GM19351 (cell line): Measurements from ENCODE around the gene CLEC2L.

Experiments used
- ATAC-seq: cut with Tn5 transposase; IDR thresholded peaks from one replicate; pipeline ENCODE4 v1.9.1; 2021; ENCODE audit warnings: mild to moderate bottlenecking, moderate library complexity; ENCODE audit not compliant: unreplicated experiment

The CLEC2L gene

DNA sequence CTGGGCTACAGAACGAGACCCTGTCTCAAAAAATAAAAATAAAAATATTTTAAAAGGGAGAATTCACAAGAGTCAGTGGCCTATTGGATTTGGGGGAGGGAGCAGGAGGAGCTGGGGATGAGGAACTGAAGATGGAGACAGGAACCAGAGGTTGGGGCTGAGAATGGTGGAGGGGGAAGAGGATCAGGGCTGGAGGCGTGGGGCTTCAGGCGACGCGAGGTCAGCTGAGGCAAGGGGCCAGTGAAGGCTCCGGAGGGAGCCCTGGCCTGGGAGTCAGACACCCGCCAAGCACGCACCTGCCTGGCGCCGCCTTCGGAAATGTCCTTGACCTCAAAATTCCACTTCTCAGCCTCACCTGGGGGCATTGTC, 671 bp upstream of the CLEC2L start:
- ATAC-seq: no peak

DNA sequence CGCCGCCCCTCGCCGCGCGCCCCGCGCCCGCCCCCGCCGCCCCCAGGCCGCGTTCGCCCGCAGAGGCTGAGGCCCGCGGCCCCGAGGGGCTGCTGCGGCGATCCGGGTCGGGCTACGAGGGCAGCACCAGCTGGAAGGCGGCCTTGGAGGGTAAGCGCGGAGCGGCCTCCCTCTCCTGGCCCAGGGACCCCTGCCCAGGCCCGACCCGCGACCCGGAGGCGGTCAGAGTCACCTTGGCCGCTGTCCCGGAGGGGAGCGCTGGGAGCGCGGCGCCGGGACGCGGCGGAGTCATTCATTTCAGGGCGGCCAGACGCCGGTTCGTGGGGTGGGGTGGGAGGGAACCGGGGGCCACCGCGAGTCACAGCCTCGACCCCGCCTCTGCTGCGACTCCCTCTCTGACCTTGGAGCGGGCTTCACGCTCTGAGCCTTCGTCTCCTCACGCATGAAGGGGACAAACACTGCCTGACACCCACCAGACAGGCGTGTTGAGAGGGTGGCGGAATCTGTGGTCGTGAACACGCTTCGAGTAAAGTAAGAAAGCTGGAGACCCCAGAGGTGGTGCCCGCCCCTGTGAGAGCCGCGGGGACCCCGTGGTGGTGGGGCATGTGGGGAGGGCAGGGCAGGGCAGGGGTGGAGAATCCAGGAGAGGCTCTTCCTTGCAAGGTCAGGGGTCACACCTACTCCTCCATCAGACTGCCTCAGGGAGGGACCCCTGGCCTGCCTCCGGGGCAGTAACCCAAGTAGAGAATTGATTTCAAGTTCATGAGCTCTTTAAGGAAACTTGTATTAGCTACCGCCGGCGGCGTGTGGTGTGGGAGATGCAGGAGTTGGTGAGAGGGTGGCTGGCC, 707 bp downstream of the CLEC2L start:
- no peak for ATAC-seq

DNA sequence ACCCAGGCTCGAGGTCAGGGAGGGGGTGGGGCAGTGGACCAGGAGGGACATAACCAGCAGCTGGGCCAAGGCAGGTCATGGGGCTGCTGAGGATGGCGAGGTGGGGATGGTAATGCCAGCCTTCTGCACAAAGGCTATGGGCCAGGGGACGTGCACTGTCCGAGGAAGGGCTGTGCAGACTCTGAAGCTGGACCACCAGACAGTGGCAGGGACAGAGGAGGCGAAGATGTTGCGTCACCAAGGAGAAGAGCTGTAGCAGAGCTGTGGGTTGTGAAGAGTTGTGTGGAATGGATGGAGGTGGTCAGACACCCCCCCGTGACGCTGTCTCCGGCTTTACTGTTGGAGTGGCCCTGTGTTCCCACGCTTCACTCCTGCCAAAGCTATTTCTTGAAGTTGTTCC, 1.8 kb downstream of the CLEC2L start:
- ATAC-seq: no peak

DNA sequence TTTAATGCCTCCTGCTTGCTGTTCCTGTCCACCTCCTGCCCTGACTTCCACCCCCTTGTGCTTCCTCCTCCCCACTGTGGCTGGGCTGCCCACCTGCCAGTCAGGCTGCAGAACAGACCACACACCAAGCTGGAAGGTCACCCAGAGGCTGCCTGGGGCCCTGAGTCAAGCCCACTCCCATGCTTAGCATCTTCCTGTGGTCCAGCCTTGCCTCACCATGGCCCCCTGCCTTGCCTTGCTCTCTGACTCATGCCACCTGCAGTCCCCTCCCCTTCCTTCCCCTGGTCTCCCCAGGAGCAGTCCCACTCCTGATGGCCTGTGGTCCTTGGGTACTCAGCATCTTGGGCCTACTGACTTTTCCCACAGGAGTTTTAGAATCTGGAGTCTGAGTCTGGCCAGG, 2.3 kb downstream of the CLEC2L start:
- ATAC-seq: no peak

DNA sequence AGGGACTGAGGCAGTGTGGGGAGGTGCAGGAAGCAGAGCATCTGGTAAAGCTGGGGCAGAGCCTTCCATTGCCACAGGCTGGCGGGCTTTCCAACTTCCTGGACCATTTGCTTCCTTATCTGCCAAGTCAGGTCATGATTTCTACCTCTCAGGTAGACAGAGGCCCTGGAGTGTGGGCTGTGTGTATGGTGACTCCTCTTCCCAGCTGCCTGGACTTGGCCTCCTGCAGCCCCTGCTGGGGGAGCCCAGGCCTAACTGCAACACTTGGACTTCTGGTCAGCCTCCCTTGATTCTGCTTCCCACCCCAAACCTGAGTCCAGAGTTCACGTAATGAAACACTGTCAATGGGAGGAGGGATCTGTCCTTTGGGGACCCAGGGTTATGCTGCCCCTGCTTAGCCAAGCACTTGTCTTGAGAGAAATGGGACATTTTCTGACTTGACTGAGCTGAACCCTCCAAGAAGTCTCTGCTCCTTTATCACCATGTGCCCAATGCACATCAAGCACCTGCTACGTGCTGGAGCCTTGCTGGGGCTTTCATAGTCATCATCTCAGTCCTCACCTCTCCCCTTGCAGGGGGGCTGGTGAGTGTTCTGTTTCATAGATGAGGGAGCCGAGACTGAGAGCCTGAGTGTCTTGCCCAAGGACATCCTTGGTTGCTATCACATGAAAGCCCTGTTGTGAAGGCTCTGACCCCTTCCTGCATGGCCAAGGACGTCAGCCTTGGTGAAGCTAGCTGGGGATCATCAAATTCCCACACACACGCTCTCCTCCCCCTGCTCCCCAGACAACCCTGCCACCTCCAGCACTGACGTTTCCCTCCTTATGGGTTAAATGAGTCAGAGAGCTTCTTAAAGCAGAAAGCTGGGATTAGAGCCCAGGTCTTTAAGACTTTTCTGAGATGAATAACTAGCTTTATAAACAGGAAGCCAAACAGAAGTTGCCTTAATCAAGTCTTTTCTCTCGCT, 3.4 kb downstream of the CLEC2L start:
- ATAC-seq: no peak

DNA sequence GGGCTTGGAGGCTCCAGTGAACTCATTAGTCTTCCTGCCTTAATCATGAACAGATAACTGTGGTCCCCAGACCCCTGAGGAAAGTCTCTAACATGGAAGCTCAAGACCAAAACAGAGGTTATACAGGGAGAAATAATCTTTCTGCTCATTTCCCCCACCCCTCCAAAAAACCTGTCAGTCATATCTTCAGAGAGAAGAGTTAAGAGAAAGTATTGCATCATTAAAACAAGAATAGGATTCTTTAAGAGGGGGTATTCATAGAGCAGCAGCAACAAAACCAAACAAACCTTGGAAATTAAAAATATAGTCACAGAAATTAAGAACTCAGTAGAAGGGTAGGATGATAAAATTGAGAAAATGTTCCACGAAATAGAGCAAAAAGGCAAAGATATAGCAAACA, 7.6 kb downstream of the CLEC2L start:
- ATAC-seq: no peak

DNA sequence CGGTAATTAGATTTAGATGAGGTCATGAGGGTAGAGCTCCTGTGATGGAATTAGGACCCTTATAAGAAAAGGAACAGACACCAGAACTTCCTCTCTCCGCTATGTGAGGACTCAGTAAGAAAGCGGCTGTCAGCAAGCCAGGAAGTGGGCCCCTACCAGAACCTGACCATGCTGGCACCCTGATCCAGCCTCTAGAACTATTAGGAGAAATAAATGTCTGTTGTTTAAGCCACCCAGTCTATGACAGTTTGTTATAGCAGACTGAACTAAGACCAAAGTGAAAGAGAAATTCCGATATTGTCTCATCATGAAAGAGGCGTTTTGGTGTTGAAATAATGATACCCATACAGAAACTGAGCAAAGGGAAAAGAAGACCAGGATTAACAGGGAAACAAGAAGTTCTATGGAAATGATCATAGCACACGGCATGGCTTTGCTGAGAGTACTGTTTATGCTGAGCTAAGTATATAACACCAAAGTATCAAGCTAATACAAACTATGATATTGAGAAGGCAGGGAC, 9.2 kb downstream of the CLEC2L start:
- no peak for ATAC-seq

DNA sequence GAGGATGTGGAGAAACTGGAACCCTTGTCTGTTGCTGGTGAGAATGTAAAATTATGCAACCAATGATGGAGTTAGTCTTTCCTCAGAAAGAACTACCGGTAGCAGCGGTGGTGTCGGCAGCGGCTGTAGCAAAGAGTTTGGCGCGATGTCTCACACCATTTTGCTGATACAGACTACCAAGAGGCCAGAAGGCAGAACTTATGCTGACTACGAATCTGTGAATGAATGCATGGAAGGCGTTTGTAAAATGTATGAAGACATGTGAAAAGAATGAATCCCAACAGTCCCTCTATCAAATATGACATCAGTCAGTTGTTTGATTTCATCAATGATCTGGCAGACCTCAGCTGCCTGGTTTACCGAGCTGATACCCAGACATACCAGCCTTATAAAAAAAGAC, 10.6 kb downstream of the CLEC2L start:
- ATAC-seq: no peak

DNA sequence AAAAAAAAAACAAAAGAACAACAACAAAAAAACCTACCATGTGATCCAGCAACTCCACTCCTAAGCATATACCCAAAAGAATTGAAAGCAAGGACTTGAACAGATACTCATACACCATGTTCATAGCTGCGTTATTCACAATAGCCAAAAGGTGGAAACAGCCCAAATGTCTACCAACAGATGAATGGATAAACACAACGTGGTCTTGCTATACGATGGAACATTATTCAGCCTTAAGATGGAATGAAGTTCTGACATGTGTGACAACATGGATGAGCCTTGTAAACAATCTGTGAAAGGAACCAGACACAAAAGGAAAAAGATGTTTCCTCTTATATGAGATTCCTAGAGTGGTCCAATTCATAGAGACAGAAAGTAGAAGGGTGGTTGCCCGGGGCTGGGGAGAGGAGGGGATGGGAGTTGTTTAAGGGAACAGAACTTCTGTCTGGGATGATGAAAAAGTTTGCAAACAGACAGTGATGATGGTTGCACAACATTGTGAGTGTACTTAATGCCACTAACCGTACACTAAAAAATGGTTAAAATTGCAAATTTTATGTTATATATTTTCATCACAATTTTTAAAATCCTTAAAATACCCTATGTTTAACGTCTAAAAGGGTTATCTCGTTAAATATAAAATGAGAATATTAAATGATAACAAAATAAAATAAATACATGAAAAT, 11.6 kb downstream of the CLEC2L start:
- no peak for ATAC-seq

DNA sequence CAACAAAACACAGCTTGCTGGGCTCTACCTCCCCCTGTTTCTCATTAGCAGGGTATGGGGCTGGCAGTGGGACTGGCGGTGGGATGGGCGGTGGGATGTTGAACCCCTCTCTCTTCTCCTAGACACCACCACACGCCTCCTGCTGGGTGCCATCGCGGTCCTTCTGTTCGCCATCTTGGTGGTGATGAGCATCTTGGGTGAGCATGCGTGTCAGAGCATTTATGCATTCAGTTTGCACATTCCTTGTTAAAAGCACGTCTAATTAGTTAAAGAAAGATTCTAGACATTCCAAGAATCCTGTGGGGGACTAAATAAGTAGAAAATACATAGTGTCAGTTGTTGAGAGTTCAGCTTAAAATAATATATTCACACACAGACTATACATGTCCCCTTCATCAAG, 12.7 kb downstream of the CLEC2L start:
- no peak for ATAC-seq

DNA sequence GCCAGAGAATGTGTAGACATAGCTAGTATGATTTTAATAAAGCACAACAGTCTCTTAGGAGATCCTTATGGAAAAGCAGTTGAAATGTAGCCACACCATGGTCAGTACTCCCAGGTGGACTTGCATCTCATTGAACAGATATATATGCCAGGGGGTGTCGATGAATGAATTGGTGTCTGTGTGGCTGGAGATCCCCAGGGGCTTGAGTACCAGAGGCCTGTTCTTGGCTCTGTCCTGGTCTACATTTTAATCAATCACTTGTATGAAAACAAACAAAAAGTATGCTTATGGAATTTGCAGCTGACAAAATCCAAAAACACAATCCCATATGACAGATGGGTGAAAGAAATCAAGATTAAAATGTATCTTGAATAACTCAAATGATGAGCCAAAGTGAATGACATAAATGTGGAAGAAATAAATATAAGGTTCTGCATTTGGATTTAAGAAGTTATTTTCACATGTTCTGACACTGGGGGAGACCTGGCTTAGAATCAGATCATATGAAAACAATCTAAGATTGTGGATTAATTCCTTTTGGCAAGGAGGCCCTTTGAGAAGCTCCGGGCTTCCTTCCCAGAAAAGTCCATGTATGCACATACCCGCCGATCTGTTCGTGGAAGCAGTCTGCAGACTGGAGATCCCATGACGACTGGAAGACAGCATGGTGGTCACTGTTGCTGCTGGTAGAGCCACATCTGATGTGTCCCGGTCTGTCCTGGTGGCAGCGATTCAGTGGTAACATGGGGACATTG, 15.6 kb downstream of the CLEC2L start:
- ATAC-seq: no peak

DNA sequence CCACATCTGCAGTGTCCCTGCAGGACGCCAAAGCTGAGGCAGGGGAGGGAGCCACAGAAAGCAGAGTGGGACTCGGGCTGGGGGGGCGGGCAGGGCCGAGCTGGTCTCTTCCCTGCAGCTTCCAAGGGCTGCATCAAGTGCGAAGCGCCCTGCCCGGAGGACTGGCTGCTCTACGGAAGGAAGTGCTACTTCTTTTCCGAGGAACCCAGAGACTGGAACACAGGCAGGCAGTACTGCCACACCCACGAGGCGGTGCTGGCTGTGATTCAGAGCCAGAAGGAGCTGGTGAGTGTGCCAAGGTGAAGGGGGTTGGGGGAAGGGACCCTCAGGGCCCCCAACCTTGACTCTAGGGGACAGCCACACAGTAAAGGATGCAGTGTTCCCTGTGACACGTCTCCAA, 16.7 kb downstream of the CLEC2L start:
- ATAC-seq: no peak

DNA sequence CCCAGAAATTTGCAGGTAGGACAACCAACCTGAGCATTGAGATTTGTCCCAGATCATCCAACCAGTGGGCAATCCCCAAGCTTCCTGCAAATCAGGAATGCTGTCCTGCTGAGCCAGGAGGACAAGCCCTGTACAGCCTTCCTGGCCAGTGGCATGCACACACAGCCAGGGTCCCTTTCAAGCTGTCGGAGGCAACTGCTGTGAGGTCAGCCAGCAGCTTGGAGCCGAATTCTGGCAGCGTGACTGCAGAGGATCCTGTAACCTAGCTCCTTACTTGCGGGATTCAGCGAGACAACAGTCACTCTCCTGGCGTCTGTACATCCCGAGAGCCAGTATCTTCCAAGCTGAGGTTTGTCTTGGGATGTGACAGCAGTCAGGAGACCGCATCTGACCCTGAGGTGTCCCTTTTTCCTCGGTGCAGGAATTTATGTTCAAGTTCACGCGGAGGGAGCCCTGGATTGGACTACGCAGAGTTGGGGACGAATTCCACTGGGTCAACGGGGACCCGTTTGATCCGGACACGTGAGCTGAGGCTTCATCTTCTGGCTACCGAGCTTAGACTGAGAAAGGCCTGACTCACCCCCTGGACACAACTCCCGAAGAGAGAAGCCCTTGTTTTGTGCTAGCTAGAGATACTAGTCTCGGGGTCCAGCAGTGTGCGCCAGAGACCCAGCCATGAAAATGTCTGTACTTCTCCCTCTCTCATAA, 18.3 kb downstream of the CLEC2L start:
- ATAC-seq: no peak

DNA sequence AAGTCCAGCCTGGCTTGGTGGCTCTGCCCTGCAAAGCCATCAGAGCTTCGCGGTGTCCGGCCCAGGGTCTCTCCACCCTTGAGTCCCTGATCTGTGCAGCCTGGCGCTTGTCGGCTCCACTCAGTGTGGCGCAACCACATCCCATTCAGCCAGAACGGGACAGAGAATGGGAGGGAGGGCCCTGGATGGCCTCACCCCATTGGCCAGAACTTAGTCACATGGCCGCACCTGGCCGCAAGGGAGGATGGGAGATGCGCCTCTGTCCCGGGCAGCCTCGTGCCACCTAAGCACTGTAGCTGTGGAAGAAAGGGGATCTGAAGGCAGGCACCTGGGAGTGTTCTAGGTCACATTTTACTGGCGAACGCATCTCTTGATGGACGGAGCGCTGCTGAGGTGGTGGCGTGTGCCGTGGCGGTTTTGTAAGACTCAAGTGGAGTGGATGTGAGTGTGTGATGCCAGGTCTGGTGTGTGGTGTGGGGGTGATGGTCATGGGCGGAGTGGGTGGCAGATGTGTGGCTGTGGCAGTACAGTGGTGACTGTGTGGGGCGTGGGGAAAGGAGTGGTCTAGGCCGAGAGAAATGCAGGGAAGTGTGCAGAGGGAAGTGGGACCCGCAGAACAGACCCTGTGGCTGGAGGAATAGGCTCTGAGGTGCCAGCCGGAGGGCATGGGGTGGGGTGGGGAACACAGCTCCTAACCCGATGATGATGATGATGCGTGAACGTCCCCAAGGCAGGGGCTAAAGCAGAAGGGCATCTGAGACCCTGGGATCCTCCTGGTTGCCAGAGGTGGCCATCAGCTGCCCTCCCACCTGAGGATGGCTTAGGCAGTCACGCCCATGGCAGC, 19.0 kb downstream of the CLEC2L start:
- ATAC-seq: no peak

DNA sequence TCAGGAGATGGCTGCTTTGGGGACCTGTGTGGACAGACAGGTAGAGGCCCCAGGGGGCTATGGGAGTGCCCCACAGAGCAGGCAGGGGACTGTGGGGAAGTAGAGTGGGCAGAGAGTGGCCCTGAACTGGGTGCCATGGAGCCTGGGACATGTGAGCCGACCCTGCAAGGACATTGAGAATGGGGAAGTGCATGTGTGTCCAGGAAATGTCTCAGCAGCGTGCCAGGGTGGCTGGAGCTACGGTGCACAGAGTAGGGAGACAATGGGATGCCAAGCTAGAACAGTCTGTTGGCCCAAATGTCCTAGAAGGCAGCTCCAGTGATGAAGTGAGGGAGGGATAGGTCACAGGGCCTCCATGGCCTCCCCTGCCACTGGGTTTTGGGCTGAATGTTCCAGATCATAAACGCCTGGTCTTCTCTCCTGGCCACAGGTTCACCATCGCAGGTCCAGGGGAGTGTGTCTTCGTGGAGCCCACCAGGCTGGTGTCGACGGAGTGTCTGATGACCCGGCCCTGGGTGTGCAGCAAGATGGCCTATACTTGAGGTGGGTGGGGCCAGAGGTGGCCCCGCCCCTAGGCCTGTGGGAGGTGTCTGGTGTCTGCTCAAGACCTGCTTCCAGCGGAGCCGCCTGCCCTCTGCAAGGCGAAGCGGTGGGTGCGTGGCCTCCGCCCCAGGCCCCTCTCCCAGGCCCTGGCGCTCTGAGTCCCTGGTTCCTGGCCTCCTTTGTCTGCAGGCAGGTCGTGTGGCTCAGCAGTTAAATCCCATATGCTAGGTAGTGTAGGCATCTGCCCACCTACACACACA, 20.5 kb downstream of the CLEC2L start:
- no peak for ATAC-seq

DNA sequence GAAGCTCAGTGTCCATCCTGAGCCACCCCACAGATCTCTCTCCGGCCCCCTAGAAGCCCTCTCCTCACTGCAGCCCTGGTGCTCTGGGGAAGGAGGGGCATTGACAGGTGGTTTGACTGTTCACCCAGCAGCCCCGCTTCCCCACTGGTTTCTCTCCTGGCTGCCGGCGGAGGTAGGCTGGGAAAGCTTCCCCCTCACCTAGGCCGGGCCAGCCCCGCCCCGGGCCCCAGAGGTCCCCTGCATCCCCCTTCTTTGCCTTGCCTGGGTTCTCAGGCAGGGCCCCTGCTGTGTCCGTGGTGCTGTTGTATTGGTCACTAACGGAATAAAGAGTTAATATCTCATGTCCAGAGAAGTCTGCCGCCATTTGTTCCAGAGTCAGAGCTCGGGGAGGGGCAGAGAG, 21.2 kb downstream of the CLEC2L start:
- ATAC-seq: no peak

DNA sequence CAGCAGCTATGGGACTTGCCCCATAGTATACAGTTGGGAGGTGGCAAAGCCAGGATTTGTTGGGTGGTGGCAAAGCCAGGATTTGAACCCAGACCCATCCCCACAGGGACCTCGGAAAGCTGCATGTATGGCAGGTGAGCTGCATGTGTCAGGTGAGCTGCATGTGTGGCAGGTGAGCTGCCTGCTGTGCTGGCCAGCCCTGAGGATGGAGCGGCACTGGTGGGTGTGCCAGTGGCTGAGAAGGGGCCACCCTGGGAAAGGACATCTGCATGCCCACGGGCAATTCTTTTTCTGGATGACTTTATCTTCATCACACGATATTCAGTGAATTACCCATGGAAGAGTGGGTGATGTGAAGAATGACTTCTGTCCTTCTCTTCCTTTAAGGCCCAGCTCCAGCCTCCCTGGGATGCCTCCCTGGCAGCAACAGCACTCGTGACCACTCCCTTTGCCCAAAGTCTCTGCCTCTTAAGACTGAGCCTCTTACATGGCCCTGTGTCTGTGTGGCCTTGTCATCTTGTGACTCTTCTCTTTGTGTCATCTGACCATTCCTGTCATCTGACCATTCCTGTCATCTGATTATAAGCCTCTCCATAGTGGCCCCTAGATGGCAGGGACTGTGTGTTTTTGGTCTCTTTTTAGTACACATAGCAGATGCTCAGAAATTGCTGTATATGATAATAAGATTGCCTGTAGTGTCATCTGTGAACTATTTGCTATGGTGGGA, 25.0 kb downstream of the CLEC2L start:
- no peak for ATAC-seq
